GM18517 (cell line): Measurements from ENCODE around the gene SPAST.
"Not testable (repeated sequence)": the region's sequence is repeated elsewhere in the genome, so short reads cannot be mapped to it uniquely, and the experiment has no call there.

Source experiments
- ATAC-seq: cut with Tn5 transposase; IDR thresholded peaks from one replicate; pipeline ENCODE4 v1.9.1; 2021; ENCODE audit warnings: mild to moderate bottlenecking, moderate library complexity; ENCODE audit not compliant: unreplicated experiment

Gene SPAST, protein sequence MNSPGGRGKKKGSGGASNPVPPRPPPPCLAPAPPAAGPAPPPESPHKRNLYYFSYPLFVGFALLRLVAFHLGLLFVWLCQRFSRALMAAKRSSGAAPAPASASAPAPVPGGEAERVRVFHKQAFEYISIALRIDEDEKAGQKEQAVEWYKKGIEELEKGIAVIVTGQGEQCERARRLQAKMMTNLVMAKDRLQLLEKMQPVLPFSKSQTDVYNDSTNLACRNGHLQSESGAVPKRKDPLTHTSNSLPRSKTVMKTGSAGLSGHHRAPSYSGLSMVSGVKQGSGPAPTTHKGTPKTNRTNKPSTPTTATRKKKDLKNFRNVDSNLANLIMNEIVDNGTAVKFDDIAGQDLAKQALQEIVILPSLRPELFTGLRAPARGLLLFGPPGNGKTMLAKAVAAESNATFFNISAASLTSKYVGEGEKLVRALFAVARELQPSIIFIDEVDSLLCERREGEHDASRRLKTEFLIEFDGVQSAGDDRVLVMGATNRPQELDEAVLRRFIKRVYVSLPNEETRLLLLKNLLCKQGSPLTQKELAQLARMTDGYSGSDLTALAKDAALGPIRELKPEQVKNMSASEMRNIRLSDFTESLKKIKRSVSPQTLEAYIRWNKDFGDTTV

GRCh38 chr2:32063310-32064020 lies at the start of gene SPAST:
SPAST (plus strand) TSS chr2:32063556; CDS start chr2:32063832, 276 bp downstream.
- ATAC-seq = peak; percentile 96

DNA sequence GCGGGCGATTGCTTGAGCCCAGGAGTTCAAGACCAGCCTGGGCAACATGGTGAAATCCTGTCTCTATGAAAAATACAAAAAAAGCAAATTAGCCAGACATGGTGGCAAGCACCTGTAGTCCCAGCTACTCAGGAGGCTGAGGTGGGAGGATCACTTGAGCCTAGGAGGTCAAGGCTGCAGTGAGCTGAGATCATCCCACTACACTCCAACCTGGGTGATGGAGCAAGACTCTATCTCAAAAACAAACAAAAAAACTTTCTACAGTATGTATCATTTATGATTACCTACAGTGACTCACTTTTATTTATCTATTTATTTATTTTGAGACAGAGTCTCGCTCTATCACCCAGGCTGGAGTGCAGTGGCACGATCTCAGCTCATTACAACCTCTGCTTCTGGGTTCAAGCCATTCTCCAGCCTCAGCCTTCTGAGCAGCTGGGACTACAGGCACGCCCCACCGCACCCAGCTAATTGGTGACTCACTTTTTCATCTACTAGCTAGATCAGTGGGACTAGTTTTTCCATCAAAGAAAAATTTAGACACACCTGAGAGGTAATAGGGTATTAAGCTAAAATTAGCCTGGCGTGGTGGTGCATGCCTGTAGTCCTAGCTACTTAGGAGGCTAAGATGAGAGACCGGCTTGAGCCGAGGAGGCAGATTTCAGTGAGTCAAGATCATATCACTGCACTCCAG lies 44.4 kb upstream of the SPAST start:
- ATAC-seq = not testable (repeated sequence)

GRCh38 chr2:32034198-32034887 lies 29.0 kb upstream of the SPAST start:
- not testable (repeated sequence) for ATAC-seq

- ATAC-seq = peak; percentile 90
Measured at GRCh38 chr2:32039447-32040219, 23.7 kb upstream of the SPAST start, which contains the start of gene DPY30. DPY30 (minus strand) TSS chr2:32039805; CDS start chr2:32039456, 349 bp downstream.

DNA sequence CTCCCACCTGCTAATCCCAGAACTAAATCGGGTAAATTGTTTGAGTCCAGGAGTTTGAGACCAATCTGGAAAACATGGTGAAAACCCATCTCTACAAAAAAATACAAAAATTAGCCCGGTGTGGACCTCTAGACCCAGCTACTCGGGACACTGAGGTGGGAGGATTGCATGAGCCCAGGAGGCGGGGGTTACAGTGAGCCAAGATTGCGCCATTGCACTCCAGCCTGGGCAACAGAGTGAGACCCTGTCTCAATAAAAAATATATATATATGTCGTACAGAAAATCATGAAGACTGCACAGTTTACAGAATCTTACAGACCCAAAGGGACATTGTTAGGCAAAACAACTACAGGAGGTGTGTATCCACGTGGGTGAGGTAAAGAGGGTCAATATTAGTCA lies 19.8 kb upstream of the SPAST start:
- ATAC-seq = no peak

DNA sequence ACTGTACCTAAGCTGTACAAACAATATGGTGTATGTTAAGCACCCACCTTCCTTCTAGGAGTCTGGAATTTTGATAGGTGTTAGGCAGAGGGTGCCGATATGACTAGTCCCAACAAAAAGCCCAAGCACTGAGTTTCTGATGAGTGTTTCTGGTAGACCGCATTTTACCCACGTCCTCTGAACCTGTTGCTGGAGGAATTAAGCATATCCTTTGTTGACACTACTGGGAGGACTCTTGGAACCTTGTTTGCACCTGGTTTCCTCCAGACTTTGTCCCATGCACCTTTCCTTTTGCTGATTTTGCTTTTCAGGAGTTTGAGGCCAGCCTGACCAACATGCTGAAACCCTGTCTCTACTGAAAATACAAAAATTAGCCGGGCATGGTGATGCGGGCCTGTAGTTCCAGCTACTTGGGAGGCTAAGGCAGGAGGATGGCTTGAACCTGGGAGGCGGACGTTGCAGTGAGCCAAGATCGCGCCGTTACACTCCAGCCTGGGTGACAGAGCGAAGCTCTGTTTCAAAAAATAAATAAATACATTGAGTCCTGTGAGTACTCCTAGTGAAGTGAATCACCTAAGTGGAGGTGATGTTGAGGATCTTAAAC lies 11.4 kb upstream of the SPAST start:
- no peak for ATAC-seq

GRCh38 chr2:32054583-32054982 lies 8.8 kb upstream of the SPAST start:
- ATAC-seq = not testable (repeated sequence)

DNA sequence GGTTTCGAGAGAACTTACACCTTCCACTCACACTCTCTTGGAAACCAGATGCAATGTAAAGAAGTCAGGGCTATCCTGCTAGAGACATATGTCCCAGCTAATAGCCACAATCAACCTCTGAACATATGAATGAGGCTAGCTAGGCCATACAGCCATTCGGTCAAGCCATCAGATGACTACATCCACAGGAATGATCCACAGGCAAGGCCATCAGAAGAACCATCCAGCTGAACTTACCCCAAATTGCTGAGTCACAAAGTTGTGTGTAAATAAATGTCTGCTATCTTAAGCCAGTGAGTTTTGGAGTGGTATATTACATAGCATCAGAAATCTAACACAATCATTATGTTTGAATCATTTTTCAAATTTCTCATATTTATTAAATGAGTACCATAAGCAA lies 5.2 kb upstream of the SPAST start:
- no peak for ATAC-seq

DNA sequence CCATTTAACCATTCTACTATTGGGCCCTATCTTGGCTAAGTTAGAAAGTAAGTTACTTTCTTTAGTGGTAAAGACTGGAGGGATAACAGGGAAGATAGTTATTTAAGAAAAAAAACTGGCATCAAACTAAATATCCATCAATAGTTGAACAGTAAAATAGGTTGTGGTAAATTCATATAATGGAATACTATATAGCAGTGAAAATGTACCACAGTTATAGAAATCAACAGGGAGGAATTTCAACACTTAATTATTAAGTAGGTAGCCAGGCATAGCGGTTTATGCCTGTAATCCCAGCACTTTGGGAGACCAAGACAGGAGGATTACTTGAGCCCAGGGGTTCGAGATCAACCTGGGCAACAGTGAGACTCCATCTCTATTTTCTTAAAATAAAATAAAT lies 3.1 kb upstream of the SPAST start:
- no peak for ATAC-seq

- ATAC-seq = no peak
Measured at GRCh38 chr2:32061430-32061829, 1.9 kb upstream of the SPAST start.

- no peak for ATAC-seq
Measured at GRCh38 chr2:32061973-32062861, 1.1 kb upstream of the SPAST start.

DNA sequence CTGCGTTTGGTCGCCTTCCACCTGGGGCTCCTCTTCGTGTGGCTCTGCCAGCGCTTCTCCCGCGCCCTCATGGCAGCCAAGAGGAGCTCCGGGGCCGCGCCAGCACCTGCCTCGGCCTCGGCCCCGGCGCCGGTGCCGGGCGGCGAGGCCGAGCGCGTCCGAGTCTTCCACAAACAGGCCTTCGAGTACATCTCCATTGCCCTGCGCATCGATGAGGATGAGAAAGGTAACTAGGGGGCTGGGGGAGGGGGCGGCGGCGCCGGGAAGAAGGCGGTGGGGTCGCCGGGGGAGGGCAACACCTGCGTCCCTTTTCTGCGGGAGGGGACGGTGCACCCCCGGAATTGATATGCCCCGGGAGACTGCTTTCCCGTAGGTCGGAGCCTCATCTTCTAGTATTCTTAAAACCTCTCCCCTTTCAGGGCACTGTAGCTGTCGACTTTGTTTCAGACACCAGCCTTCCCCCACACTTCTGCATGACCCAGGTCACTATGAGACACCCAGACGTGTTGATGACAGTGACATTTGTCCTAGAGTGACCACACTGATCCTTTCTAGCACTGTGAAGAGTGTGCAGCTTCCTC lies 755 bp downstream of the SPAST start:
- ATAC-seq = peak; percentile 18

- ATAC-seq = no peak
Measured at GRCh38 chr2:32064713-32065112, 1.4 kb downstream of the SPAST start.

DNA sequence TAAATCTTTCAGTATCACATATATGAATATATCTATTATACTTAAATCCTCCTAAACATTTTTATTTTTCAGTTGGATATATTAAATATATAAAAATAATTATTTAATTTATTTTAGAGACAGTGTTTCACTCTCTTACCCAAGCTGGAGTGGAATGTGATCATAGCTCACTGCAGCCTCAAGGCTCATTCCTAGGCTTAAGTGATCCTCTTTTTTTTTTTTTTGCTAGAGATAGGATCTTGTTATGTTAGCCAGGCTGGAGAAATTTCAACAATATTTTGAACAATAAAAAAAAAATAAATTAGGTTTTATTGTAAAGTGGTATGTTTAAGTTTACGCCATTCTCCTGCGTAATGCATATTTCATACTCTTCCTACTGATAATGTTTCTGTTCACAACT lies 4.2 kb downstream of the SPAST start:
- ATAC-seq = no peak

DNA sequence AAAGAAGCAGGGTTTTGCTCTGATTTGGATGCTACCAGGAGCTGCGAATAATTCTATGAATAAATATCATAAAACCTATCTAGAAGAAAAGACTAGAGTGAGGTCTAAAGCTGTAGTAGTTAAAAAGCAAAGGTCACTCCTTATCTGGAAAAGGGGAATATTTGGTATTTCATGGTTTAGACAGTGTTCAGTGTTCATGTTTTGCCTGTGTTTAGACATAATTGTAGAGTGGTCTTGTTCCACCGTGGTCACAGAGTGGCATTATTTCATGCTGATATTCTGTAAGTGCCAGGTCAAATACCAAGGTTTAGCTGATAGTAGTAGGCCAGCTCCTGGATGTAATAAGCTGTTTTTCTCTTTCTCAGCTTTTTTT lies 10.8 kb downstream of the SPAST start:
- no peak for ATAC-seq

DNA sequence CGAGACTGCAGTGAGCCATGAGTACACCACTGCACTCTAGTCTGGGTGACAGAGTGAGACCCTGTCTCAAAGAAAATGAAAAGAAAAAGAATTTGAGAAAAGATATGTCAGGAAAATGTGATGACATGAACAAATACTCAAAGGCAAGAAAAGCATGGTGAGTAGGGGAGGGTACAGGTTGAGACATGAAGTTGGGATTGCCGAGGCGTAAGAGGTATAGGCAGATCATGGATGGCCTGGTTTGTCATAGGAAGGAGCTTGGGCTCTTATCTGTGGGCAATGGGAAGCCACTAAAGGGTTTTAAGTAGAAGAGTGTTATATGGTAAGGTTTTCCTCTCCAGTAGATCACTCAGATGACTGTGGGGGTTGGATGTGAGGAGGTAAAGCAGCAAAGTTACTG lies 32.3 kb downstream of the SPAST start:
- no peak for ATAC-seq

DNA sequence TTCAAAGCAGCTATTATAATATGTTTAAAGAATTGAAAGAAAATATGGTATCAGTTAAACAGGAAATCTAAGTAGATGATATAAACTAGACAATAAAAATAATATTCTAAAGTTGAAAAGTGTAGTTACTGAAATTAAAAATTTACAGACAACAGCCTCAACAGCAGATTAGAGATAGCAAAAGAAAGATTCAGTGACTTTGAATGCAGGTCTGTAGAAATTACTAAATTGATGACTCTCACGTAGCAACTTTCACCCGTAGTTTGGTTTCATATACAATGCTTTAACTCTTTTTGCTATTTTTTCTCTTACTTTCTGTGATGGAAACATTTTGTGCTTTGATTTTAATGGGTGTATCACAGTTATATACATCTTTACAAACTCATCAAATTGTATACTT lies 44.8 kb downstream of the SPAST start:
- ATAC-seq = no peak

DNA sequence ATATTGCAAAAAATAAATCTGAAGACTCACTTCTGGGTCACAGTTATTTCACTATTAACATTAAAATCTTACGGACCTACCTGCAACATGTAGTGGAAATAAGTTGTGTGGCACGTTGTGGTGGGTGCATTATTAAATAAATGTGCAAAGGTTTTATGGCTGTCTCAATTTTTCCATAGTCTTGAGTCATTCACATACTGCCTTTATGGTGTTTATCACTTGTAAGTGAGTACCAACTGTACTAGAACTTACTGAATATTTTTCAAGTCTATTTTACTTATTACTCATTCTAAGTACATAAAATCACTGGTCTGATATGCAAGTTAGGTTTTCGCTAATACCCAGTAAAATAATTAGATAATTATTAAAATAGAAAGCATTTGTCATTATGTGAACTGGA lies 54.7 kb downstream of the SPAST start:
- ATAC-seq = no peak
